ENCODE results near the gene EPDR1. TPM values are rescaled to one million over a fixed set of nuclear protein-coding genes. Genes with fewer than 3 reads are reported as not detected.

EPDR1 gene
- total RNA-seq, 2 donors from 2014 or later: 5.6 to 8.5 TPM

DNA sequence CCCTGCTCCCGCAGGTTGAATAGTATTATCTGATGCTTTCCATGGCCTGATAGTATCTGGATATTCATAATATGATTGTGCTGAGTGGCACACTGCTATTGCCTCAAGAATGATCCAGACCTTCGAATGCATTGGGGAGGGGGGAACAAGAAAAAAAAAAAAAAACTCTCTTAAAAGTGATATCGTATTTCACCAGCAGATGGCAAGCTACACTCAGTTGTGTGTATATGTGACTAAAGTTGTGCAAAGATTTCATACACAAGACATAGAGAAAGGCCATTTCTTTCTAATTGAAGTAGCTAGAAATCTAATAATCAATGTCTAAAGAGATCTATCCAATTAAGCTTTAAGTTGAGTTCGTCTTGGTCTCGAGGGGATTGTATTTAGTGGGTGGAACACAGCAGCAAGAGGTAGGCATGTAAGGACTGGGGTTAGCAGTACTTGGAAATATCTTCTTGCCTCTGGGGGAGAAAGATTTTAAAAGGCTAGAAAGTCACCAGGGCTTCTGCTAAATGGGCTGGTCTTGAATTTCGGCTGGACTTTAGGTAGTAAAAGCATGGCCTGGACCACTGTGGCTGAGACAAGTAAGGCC is 19.1 kb upstream of the EPDR1 start:
- TF ChIP-seq, protein P1, sequence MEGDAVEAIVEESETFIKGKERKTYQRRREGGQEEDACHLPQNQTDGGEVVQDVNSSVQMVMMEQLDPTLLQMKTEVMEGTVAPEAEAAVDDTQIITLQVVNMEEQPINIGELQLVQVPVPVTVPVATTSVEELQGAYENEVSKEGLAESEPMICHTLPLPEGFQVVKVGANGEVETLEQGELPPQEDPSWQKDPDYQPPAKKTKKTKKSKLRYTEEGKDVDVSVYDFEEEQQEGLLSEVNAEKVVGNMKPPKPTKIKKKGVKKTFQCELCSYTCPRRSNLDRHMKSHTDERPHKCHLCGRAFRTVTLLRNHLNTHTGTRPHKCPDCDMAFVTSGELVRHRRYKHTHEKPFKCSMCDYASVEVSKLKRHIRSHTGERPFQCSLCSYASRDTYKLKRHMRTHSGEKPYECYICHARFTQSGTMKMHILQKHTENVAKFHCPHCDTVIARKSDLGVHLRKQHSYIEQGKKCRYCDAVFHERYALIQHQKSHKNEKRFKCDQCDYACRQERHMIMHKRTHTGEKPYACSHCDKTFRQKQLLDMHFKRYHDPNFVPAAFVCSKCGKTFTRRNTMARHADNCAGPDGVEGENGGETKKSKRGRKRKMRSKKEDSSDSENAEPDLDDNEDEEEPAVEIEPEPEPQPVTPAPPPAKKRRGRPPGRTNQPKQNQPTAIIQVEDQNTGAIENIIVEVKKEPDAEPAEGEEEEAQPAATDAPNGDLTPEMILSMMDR (IDR thresholded peaks at IDR 0.05): peak; percentile 38
- no peaks in the 10 kb centered on the region for H3K36me3 ChIP-seq
- DNase-seq: no peak
- H3K9me3 ChIP-seq: no peaks in the 10 kb centered on the region
- H3K27me3 ChIP-seq: no peaks in the 10 kb centered on the region
- no peak overlapping the region for H3K4me3 ChIP-seq
- no peak overlapping the region for H3K9ac ChIP-seq (ENCODE audit: low read depth in 2 of 2, low read length in 2 of 2)
- no peak overlapping the region for H3K27ac ChIP-seq
- intact Hi-C loops (cut with DNase I): loop anchor here (5.0 kb wide), 2 partner anchors 206 to 321 kb away; no protein-coding TSS in a partner anchor
- no peaks in the 10 kb centered on the region for H3K4me1 ChIP-seq

DNA sequence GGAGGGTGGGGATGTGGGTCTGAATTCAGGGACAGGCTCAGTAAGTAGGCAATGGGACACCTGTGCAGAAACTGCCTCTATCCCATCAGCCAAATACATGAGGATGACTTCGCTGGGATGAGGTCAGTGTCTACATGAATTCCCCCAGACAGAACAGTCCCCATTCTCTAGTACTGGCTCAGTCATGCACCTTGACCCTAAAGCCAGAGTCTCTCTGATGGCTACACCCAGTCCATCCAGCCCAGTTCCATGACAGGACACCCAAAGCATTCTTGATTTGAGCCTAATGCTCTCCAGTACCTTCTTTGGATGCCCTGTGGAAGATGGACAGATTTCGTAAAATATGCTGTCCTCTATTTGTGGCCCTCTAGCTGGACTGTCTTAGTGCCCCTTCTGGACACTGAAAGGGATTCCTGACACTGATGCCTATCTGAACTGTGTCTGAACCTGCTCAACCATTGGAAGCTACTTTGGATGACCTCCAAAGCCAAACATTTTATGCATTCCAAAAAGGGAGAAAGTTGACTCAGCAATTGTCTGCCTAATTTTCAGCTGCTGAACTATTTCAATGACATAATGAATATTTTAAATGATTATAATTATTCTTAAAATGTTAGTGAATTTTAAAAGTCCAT is 18.4 kb upstream of the EPDR1 start:
- H3K4me1 ChIP-seq: no peaks in the 10 kb centered on the region
- no peak overlapping the region for H3K4me3 ChIP-seq
- TF ChIP-seq, protein P1 (IDR thresholded peaks at IDR 0.05): no peak
- no peaks in the 10 kb centered on the region for H3K36me3 ChIP-seq
- no peak for DNase-seq
- H3K27me3 ChIP-seq: no peaks in the 10 kb centered on the region
- no peaks in the 10 kb centered on the region for H3K9me3 ChIP-seq
- intact Hi-C loops (cut with DNase I): loop anchor here (5.0 kb wide), 2 partner anchors 205 to 320 kb away; no protein-coding TSS in a partner anchor
- no peak overlapping the region for H3K9ac ChIP-seq (ENCODE audit: low read depth in 2 of 2, low read length in 2 of 2)
- no peak overlapping the region for H3K27ac ChIP-seq

DNA sequence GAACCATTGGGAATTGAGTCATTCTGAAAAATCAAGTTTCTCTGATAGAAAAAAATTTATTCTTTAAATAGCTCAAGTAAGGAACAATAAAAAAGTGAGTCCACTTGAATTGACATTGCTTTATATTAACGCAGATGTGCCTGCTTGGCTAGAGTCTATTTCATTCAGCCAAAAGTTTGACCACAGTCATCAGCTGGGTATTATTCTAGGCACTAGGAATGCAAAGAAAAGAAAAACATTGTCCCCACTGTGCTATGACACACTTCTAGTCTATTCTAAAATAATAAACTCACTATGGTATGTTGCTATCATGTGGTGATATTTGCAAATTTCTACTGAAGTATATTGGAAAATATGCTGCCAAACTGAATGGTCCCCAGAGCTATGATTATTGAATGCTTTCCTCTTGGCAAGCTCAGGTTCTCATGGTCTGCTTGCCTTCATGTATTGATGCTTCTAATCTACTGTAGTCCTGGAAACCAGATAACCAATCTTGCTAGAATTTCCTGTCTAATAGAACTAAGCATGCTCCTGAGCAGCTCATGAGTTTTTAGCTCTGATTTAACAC is 12.1 kb upstream of the EPDR1 start:
- no peaks in the 10 kb centered on the region for H3K4me1 ChIP-seq
- intact Hi-C loops (cut with DNase I): no loop called here
- TF ChIP-seq, protein P1 (IDR thresholded peaks at IDR 0.05): no peak

DNA sequence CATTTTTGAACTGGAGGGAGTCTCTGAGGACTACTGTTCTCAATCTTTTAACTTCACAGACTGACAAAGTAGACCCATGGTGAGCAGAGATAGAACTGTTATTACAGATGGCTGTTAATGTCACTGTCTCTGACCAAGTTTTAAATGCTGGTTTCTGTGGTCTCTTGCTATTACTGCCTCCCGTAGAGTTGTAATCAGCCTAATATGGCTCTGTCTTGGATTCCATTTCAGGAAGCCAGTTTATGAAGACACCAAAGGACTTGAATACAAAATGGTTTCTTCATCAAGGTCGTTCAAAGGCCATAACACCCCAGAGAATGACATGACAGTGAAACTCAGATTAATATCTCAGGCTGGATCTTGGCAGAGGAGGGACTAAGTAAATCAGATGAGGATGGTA is 7.7 kb upstream of the EPDR1 start:
- H3K4me1 ChIP-seq: peaks cover 6% of the 10 kb centered on the region
- H3K36me3 ChIP-seq: no peaks in the 10 kb centered on the region
- TF ChIP-seq, protein P1 (IDR thresholded peaks at IDR 0.05): no peak
- no peak overlapping the region for H3K27ac ChIP-seq
- H3K9me3 ChIP-seq: no peaks in the 10 kb centered on the region
- peaks cover 17% of the 10 kb centered on the region for H3K27me3 ChIP-seq
- H3K9ac ChIP-seq (ENCODE audit: low read depth in 2 of 2, low read length in 2 of 2): no peak overlapping the region
- intact Hi-C loops (cut with DNase I): no loop called here
- no peak for DNase-seq
- no peak overlapping the region for H3K4me3 ChIP-seq

More for the DNA sequence above, 12.1 kb upstream of the EPDR1 start:
- DNase-seq: no peak
- Histone ChIP-seq H3K9ac (ENCODE audit: low read depth in 2 of 2, low read length in 2 of 2) (no peak overlapping the region), H3K27ac (no peak overlapping the region), H3K27me3 (no peaks in the 10 kb centered on the region), H3K4me3 (no peak overlapping the region), H3K9me3 (no peaks in the 10 kb centered on the region), H3K36me3 (no peaks in the 10 kb centered on the region)

DNA sequence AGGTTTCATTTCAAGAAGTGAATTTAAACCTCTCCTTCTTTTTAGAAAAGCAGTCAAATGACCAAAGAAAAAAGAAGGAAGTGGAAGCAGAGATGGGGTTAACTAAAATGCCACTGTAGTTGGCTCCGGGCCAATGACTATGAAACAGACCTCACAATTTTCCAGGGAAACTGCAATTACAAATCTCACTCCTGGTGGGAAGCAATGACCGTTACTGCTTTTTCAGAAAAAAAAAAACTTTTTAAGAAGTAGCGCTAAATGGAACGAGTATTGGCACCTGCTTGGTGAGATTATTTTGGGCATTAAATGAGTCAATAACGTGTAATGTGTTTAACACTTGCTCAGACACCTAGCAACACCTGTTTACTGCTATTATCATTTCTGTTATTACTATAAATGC is 5.0 kb upstream of the EPDR1 start:
- no peaks in the 10 kb centered on the region for H3K36me3 ChIP-seq

More for the DNA sequence above, 5.0 kb upstream of the EPDR1 start:
- Histone ChIP-seq H3K27me3 (peaks cover 17% of the 10 kb centered on the region), H3K27ac (no peak overlapping the region), H3K9ac (ENCODE audit: low read depth in 2 of 2, low read length in 2 of 2) (no peak overlapping the region), H3K9me3 (no peaks in the 10 kb centered on the region), H3K4me1 (peaks cover 6% of the 10 kb centered on the region), H3K4me3 (no peak overlapping the region)
- no peak for DNase-seq
- TF ChIP-seq, protein P1 (IDR thresholded peaks at IDR 0.05): no peak
- intact Hi-C loops (cut with DNase I): loop anchor here (5.0 kb wide), 1 partner anchor 192 kb away; no protein-coding TSS in a partner anchor

Data from colonic mucosa (tissue), 4 donors.